ENCODE measurements around the gene SASS6. TPM values are rescaled to one million over a fixed set of nuclear protein-coding genes. Genes with fewer than 3 reads are reported as not detected.

The SASS6 gene
- total RNA-seq, 1 donor: 9.5 TPM

GRCh38 chr1:100089082-100089481 is 43.6 kb downstream of the SASS6 start:
- no peak for TF ChIP-seq CTCF (IDR thresholded peaks at IDR 0.05; ENCODE audit: insufficient read depth, low read length)
- DNase-seq (ENCODE audit: low read depth): no peak
- no peak overlapping the region for H3K4me3 ChIP-seq (ENCODE audit: low read depth, low read length)

- TF ChIP-seq CTCF (IDR thresholded peaks at IDR 0.05; ENCODE audit: insufficient read depth, low read length): no peak
- peak; percentile 47 for DNase-seq (ENCODE audit: low read depth)
- no peak overlapping the region for H3K4me3 ChIP-seq (ENCODE audit: low read depth, low read length)
Measured at GRCh38 chr1:100087396-100087795, 45.3 kb downstream of the SASS6 start.

GRCh38 chr1:100080331-100080730 is 52.4 kb downstream of the SASS6 start:
- TF ChIP-seq CTCF (IDR thresholded peaks at IDR 0.05; ENCODE audit: insufficient read depth, low read length): no peak
- DNase-seq (ENCODE audit: low read depth): no peak
- no peak overlapping the region for H3K4me3 ChIP-seq (ENCODE audit: low read depth, low read length)

- DNase-seq (ENCODE audit: low read depth): peak; percentile 16
- H3K4me3 ChIP-seq (ENCODE audit: low read depth, low read length): no peak overlapping the region
- TF ChIP-seq CTCF (IDR thresholded peaks at IDR 0.05; ENCODE audit: insufficient read depth, low read length): no peak
Measured at GRCh38 chr1:100077531-100077930, 55.2 kb downstream of the SASS6 start.

GRCh38 chr1:100076744-100077143 is 56.0 kb downstream of the SASS6 start:
- TF ChIP-seq CTCF (IDR thresholded peaks at IDR 0.05; ENCODE audit: insufficient read depth, low read length): no peak
- no peak for DNase-seq (ENCODE audit: low read depth)
- no peak overlapping the region for H3K4me3 ChIP-seq (ENCODE audit: low read depth, low read length)

- H3K4me3 ChIP-seq (ENCODE audit: low read depth, low read length): no peak overlapping the region
- DNase-seq (ENCODE audit: low read depth): no peak
- TF ChIP-seq CTCF (IDR thresholded peaks at IDR 0.05; ENCODE audit: insufficient read depth, low read length): no peak
Measured at GRCh38 chr1:100076319-100076718, 56.4 kb downstream of the SASS6 start.

GRCh38 chr1:100075773-100076172 is 57.0 kb downstream of the SASS6 start:
- TF ChIP-seq CTCF (IDR thresholded peaks at IDR 0.05; ENCODE audit: insufficient read depth, low read length): no peak
- H3K4me3 ChIP-seq (ENCODE audit: low read depth, low read length): no peak overlapping the region
- peak; percentile 65 for DNase-seq (ENCODE audit: low read depth)

All from fibroblast of the aortic adventitia (primary cell).